HG03280 (cell line): ENCODE data around the gene CSTPP1.

Source experiments
- ATAC-seq: cut with Tn5 transposase; IDR thresholded peaks from one replicate; pipeline ENCODE4 v1.9.1; 2021; ENCODE audit warnings: mild to moderate bottlenecking, moderate library complexity; ENCODE audit not compliant: unreplicated experiment

CSTPP1 gene

GRCh38 chr11:47124675-47125074, 188.1 kb downstream of the CSTPP1 start:
- no peak for ATAC-seq

GRCh38 chr11:47125083-47125482, 188.5 kb downstream of the CSTPP1 start:
- ATAC-seq = no peak

GRCh38 chr11:47127213-47127612, 190.7 kb downstream of the CSTPP1 start:
- ATAC-seq = no peak

GRCh38 chr11:47130543-47130942, 194.0 kb downstream of the CSTPP1 start:
- ATAC-seq = no peak

- no peak for ATAC-seq
Measured at GRCh38 chr11:47131136-47131535, 194.6 kb downstream of the CSTPP1 start.

- ATAC-seq = no peak
Measured at GRCh38 chr11:47132490-47132889, 195.9 kb downstream of the CSTPP1 start.

- no peak for ATAC-seq
Measured at GRCh38 chr11:47132981-47133380, 196.4 kb downstream of the CSTPP1 start.

- ATAC-seq = no peak
Measured at GRCh38 chr11:47136327-47136726, 199.8 kb downstream of the CSTPP1 start.

GRCh38 chr11:47136921-47137320, 200.4 kb downstream of the CSTPP1 start:
- no peak for ATAC-seq

GRCh38 chr11:47137476-47137875, 200.9 kb downstream of the CSTPP1 start:
- no peak for ATAC-seq

GRCh38 chr11:47139878-47140277, 203.3 kb downstream of the CSTPP1 start:
- ATAC-seq = no peak

- no peak for ATAC-seq
Measured at GRCh38 chr11:47143322-47143721, 206.8 kb downstream of the CSTPP1 start.

GRCh38 chr11:47144541-47144940, 208.0 kb downstream of the CSTPP1 start:
- no peak for ATAC-seq

- ATAC-seq = no peak
Measured at GRCh38 chr11:47147250-47147649, 210.7 kb downstream of the CSTPP1 start.

GRCh38 chr11:47147681-47148080, 211.1 kb downstream of the CSTPP1 start:
- no peak for ATAC-seq

GRCh38 chr11:47148270-47148669, 211.7 kb downstream of the CSTPP1 start:
- no peak for ATAC-seq

- no peak for ATAC-seq
Measured at GRCh38 chr11:47148903-47149531, 212.5 kb downstream of the CSTPP1 start.

GRCh38 chr11:47149782-47150181, 213.2 kb downstream of the CSTPP1 start:
- no peak for ATAC-seq

GRCh38 chr11:47152126-47152952, 215.8 kb downstream of the CSTPP1 start:
- no peak for ATAC-seq

- no peak for ATAC-seq
Measured at GRCh38 chr11:47152953-47153950, 216.7 kb downstream of the CSTPP1 start.
